Activated T-helper 1 cell treated with anti-CD3 and anti-CD28 coated beads, Interleukin-2, amount 50 U/mL, for 16 hours (primary cell): ENCODE results near the gene DUOXA2.
"Not testable (repeated sequence)": the region's sequence is repeated elsewhere in the genome, so short reads cannot be mapped to it uniquely, and the experiment has no call there.

Experiments used
- DNase-seq, 2 donors: peaks; one replicate each; pipeline ENCODE4 v3.0.0-alpha.2; 2020; ENCODE audit warnings: low read depth in 1 of 2, low spot score in 1 of 2

DUOXA2 gene

GRCh38 chr15:45134682-45135604 is 20.8 kb downstream of the DUOXA2 start:
- DNase-seq, result no peak

GRCh38 chr15:45135705-45136377 is 21.7 kb downstream of the DUOXA2 start:
- not testable (repeated sequence) for DNase-seq

GRCh38 chr15:45136378-45136764 is 22.2 kb downstream of the DUOXA2 start:
- no peak for DNase-seq

GRCh38 chr15:45137703-45138102 is 23.6 kb downstream of the DUOXA2 start:
- DNase-seq, result no peak

GRCh38 chr15:45138814-45139765 is 25.0 kb downstream of the DUOXA2 start:
- no peak for DNase-seq

- no peak for DNase-seq
Observed at GRCh38 chr15:45139770-45140169, 25.6 kb downstream of the DUOXA2 start.

GRCh38 chr15:45140557-45141250 is 26.6 kb downstream of the DUOXA2 start:
- DNase-seq, result no peak

GRCh38 chr15:45141386-45141785 is 27.3 kb downstream of the DUOXA2 start:
- DNase-seq, result no peak

- no peak for DNase-seq
Observed at GRCh38 chr15:45143056-45143455, 28.9 kb downstream of the DUOXA2 start.

GRCh38 chr15:45143946-45144345 is 29.8 kb downstream of the DUOXA2 start:
- DNase-seq, result no peak

GRCh38 chr15:45144775-45145174 is 30.6 kb downstream of the DUOXA2 start:
- DNase-seq, result no peak

- no peak for DNase-seq
Observed at GRCh38 chr15:45146405-45146804, 32.3 kb downstream of the DUOXA2 start.

- DNase-seq, result no peak
Observed at GRCh38 chr15:45147606-45148005, 33.5 kb downstream of the DUOXA2 start.

GRCh38 chr15:45148076-45149059 is 34.2 kb downstream of the DUOXA2 start:
- no peak for DNase-seq

- no peak for DNase-seq
Observed at GRCh38 chr15:45149060-45149459, 34.9 kb downstream of the DUOXA2 start.

GRCh38 chr15:45150481-45150880 is 36.4 kb downstream of the DUOXA2 start:
- DNase-seq, result no peak

- no peak for DNase-seq
Observed at GRCh38 chr15:45150997-45151396, 36.9 kb downstream of the DUOXA2 start.

- no peak for DNase-seq
Observed at GRCh38 chr15:45151998-45152828, 38.1 kb downstream of the DUOXA2 start.

- DNase-seq, result no peak
Observed at GRCh38 chr15:45155739-45156138, 41.6 kb downstream of the DUOXA2 start.
